Measurements from ENCODE around the gene ALDOB. TPM values are rescaled to one million over a fixed set of nuclear protein-coding genes. Genes with fewer than 3 reads are reported as not detected.

The ALDOB gene
- total RNA-seq, 2 experiments from 2014 or later, result not detected

DNA sequence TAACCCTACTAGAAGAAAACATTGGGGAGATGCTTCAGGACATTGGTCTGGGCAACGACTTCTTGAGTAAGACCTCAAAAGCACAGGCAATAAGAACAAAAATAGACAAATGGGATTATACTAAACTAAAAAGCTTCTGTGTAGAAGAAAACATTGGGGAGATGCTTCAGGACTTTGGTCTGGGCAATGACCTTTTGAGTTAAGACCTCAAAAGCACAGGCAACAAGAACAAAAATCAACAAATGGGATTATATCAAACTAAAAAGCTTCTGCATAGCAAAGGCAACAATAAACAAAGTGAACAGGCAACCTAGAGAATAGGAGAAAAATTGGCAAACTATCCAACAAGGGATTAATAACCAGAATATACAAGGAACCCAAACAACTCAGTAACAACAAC, 40.9 kb downstream of the ALDOB start:
- Mint-ChIP-seq H3K9me3 (peaks cover 2% of the 10 kb centered on the region), H3K4me1 (ENCODE audit: low read depth) (peaks cover 81% of the 10 kb centered on the region), H3K4me3 (peak overlapping the region; percentile 32), H3K36me3 (ENCODE audit: low read depth) (peaks cover 85% of the 10 kb centered on the region), H3K27ac (peak overlapping the region; percentile 8), H3K27me3 (no peaks in the 10 kb centered on the region)
- no peak overlapping the region for H3K27ac ChIP-seq (ENCODE audit: low read depth in 1 of 2, low read length in 2 of 2)
- peaks cover 22% of the 10 kb centered on the region for H3K4me1 ChIP-seq (ENCODE audit: insufficient read depth, low read length)
- H3K4me3 ChIP-seq (ENCODE audit: low read length), result no peak overlapping the region
- no peaks in the 10 kb centered on the region for H3K9me3 ChIP-seq (ENCODE audit: control insufficient read depth in 1 of 2, insufficient read depth in 1 of 2, low read length in 2 of 2)
- no peaks in the 10 kb centered on the region for H3K27me3 ChIP-seq (ENCODE audit: control insufficient read depth in 1 of 2, insufficient read depth in 2 of 2, low read length in 2 of 2)
- H3K36me3 ChIP-seq (ENCODE audit: insufficient read depth, low read length), result peaks cover 19% of the 10 kb centered on the region
- ChIA-PET CTCF (no interaction called here), POLR2A (no interaction called here)
- DNase-seq (no peak), ATAC-seq (ENCODE audit: poor library complexity) (no peak)
- intact Hi-C loops (cut with DNase I, micrococcal nuclease), result loop anchor here in 1 of 2 experiments (5.0 to 10.0 kb wide), 3 partner anchors 1042 to 1487 kb away; partner anchors contain the start of genes STX17 and TEX10
- TF ChIP-seq, protein P1, sequence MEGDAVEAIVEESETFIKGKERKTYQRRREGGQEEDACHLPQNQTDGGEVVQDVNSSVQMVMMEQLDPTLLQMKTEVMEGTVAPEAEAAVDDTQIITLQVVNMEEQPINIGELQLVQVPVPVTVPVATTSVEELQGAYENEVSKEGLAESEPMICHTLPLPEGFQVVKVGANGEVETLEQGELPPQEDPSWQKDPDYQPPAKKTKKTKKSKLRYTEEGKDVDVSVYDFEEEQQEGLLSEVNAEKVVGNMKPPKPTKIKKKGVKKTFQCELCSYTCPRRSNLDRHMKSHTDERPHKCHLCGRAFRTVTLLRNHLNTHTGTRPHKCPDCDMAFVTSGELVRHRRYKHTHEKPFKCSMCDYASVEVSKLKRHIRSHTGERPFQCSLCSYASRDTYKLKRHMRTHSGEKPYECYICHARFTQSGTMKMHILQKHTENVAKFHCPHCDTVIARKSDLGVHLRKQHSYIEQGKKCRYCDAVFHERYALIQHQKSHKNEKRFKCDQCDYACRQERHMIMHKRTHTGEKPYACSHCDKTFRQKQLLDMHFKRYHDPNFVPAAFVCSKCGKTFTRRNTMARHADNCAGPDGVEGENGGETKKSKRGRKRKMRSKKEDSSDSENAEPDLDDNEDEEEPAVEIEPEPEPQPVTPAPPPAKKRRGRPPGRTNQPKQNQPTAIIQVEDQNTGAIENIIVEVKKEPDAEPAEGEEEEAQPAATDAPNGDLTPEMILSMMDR (IDR thresholded peaks at IDR 0.05), result no peak

DNA sequence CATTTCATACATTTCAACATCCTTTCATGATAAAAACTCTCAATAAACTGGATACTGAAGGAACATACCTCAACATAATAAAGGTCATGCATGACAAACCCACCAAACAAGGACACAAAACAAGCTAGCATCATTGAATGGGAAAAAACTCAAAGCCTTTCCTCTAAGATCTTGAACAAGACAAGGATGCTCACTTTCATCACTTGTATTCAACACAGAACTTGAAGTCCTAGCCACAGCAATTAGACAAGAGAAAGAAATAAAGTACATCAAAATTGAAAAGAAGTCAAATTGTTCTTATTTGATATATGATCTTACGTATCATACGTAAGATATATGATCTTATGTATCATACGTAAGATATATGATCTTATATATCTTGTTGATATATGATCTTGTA, 42.4 kb downstream of the ALDOB start:
- Histone ChIP-seq H3K9me3 (ENCODE audit: control insufficient read depth in 1 of 2, insufficient read depth in 1 of 2, low read length in 2 of 2) (no peaks in the 10 kb centered on the region), H3K36me3 (ENCODE audit: insufficient read depth, low read length) (peaks cover 31% of the 10 kb centered on the region), H3K4me1 (ENCODE audit: insufficient read depth, low read length) (peaks cover 13% of the 10 kb centered on the region), H3K27me3 (ENCODE audit: control insufficient read depth in 1 of 2, insufficient read depth in 2 of 2, low read length in 2 of 2) (no peaks in the 10 kb centered on the region), H3K27ac (ENCODE audit: low read depth in 1 of 2, low read length in 2 of 2) (no peak overlapping the region), H3K4me3 (ENCODE audit: low read length) (no peak overlapping the region)
- POLR2A ChIA-PET, result no interaction called here
- Mint-ChIP-seq H3K27ac (peak overlapping the region; percentile 10), H3K36me3 (ENCODE audit: low read depth) (peaks cover 88% of the 10 kb centered on the region), H3K4me3 (no peak overlapping the region), H3K4me1 (ENCODE audit: low read depth) (peaks cover 72% of the 10 kb centered on the region), H3K9me3 (peaks cover 2% of the 10 kb centered on the region), H3K27me3 (no peaks in the 10 kb centered on the region)
- CTCF ChIA-PET, result no interaction called here
- no peak for DNase-seq
- TF ChIP-seq, protein P1 (IDR thresholded peaks at IDR 0.05), result no peak
- intact Hi-C loops (cut with DNase I, micrococcal nuclease), result loop anchor here in 1 of 2 experiments (10.0 kb wide), 1 partner anchor 1288 kb away; no protein-coding TSS in a partner anchor
- ATAC-seq (ENCODE audit: poor library complexity), result no peak

DNA sequence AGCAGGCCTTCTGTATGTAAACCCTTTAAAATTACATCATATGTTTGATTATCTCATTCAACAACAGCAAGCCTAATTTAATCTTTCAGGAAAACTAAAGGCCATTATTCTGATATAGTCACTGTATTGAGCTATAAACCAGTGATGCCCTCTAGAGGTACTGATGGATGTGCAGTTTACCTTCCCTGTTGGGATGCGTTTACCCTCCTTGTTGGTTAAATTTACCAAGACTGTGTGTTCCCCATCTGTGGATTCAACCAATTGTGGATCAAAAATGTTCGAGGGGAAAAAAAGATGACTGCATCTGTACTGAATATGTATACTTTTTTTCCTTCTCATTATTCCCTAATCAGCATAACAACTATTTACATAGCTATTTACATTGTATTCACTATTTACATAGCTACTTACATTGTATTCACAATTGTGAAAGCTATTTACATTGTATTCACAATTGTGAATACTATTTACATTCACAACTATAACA, 47.0 kb downstream of the ALDOB start:
- no peak for ATAC-seq (ENCODE audit: poor library complexity)
- no peak overlapping the region for H3K27ac ChIP-seq (ENCODE audit: low read depth in 1 of 2, low read length in 2 of 2)

More for the DNA sequence above, 47.0 kb downstream of the ALDOB start:
- intact Hi-C loops (cut with DNase I, micrococcal nuclease), result no loop called here
- H3K27me3 Mint-ChIP-seq, result no peaks in the 10 kb centered on the region
- H3K36me3 ChIP-seq (ENCODE audit: insufficient read depth, low read length), result peaks cover 21% of the 10 kb centered on the region
- TF ChIP-seq, protein P1 (IDR thresholded peaks at IDR 0.05), result no peak
- ChIA-PET POLR2A (interaction anchor here (1.2 to 2.8 kb wide), 2 partner anchors 8 to 10 kb away, joined by 3 to 15 read pairs; partner anchors contain the start of genes MRPL50 and ZNF189), CTCF (interaction anchor here (0.7 to 3.3 kb wide), 4 partner anchors 10 to 145 kb away, joined by 3 to 14 read pairs (median 4); partner anchors contain the start of genes MRPL50, RNF20 and ZNF189)
- H3K4me1 Mint-ChIP-seq (ENCODE audit: low read depth), result peaks cover 35% of the 10 kb centered on the region
- H3K4me1 ChIP-seq (ENCODE audit: insufficient read depth, low read length), result no peaks in the 10 kb centered on the region
- no peak for DNase-seq
- H3K27ac Mint-ChIP-seq, result peak overlapping the region; percentile 40
- H3K4me3 ChIP-seq (ENCODE audit: low read length), result no peak overlapping the region
- H3K9me3 Mint-ChIP-seq, result peaks cover 4% of the 10 kb centered on the region
- H3K27me3 ChIP-seq (ENCODE audit: control insufficient read depth in 1 of 2, insufficient read depth in 2 of 2, low read length in 2 of 2), result no peaks in the 10 kb centered on the region
- peaks cover 63% of the 10 kb centered on the region for H3K36me3 Mint-ChIP-seq (ENCODE audit: low read depth)
- peaks cover 7 to 14% of the 10 kb centered on the region in 2 experiments for H3K9me3 ChIP-seq (ENCODE audit: control insufficient read depth in 1 of 2, insufficient read depth in 1 of 2, low read length in 2 of 2)
- no peak overlapping the region for H3K4me3 Mint-ChIP-seq

All from CD4-positive, alpha-beta T cell (primary cell).